GM12872 (cell line): Measurements from ENCODE around the gene ACO2.

Experiments used
- CTCF ChIP-seq: IDR thresholded peaks from 3 replicates; pipeline ENCODE4 v1.5.1; 2011; ENCODE audit warnings: low read depth, mild to moderate bottlenecking, low read length, moderate library complexity; ENCODE audit not compliant: insufficient read depth

The ACO2 gene

GRCh38 chr22:41516462-41516861 lies 47.5 kb downstream of the ACO2 start:
- TF ChIP-seq CTCF: no peak

GRCh38 chr22:41517172-41518047 lies 48.5 kb downstream of the ACO2 start:
- TF ChIP-seq CTCF: peak; percentile 80

- no peak for TF ChIP-seq CTCF
Observed at GRCh38 chr22:41518048-41518347, 49.1 kb downstream of the ACO2 start.

DNA sequence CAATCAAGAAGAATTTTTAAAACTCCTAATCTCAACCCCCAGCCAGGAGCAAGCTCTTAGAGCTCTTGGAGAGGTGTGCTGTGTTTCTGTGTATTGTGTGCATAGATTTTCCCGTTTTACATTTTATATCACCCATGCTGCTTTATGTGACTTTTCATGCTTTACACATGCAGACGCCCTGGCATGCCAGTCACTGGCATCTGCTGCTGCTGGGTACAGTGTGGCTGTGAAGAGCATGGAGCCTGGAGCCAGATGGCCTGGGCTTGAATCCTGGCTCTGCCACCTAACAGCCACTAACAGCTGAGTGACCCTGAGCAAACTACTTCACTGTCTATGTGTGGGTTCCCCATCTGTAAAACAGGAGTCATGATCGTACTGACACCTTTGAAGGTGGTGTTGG lies 52.2 kb downstream of the ACO2 start:
- TF ChIP-seq CTCF: no peak

DNA sequence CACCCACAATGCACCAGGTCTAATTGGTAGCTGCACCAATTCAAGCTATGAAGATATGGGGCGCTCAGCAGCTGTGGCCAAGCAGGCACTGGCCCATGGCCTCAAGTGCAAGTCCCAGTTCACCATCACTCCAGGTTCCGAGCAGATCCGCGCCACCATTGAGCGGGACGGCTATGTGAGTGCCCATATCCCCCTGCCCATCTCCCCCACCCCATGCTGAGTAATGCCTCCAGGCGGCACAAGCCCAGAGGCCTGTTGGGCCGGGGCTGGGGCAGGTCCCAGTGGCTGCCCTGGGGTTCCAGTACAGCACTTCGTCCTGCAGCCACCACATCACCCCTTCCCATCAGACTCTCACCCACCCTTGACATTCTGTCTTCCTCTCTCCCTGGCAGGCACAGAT lies 53.9 kb downstream of the ACO2 start:
- no peak for TF ChIP-seq CTCF

- TF ChIP-seq CTCF: no peak
Observed at GRCh38 chr22:41523464-41524221, 54.7 kb downstream of the ACO2 start.

- TF ChIP-seq CTCF: no peak
Observed at GRCh38 chr22:41524251-41524661, 55.3 kb downstream of the ACO2 start.
